IMR-90 (cell line): Measurements from ENCODE around the gene MRAP. TPM values are rescaled to one million over a fixed set of nuclear protein-coding genes. Genes with fewer than 3 reads are reported as not detected.

Source experiments
- ATAC-seq: fragments of 200-7000 bp; cut with Tn5 transposase; 2 replicates; pipeline ENCODE4 v1.9.1; 2020; ENCODE audit warnings: low read depth, mild to moderate bottlenecking, moderate library complexity
- BruUV-seq: library from RNA; stranded (reverse); fragments of 400-500 nt; replicated peaks from 2 replicates; lab custom pipeline; 2021; lab: Mats Ljungman, UMichigan
- CTCF ChIA-PET: fragments of 300-600 bp; formaldehyde crosslinking; extraction: SDS; loops from one replicate; lab custom pipeline; 2021; ENCODE audit warnings: antibody characterized with exemption; lab: Yijun Ruan, JAX
- POLR2A ChIA-PET: fragments of 300-600 bp; sonication (Branson Sonifier 250); formaldehyde crosslinking; loops from one replicate; lab custom pipeline; 2022; ENCODE audit warnings: antibody characterized with exemption; ENCODE audit not compliant: unreplicated experiment; lab: Charles Lee
- DNase-seq: peaks from one replicate; pipeline ENCODE4 v3.0.0; 2013
- H2AFZ ChIP-seq: replicated peaks from 2 replicates; pipeline ENCODE3; 2013; ENCODE audit warnings: low read length, mild to moderate bottlenecking; ENCODE audit not compliant: poor library complexity
- H2AK5ac ChIP-seq: 2 replicates; pipeline ENCODE4 v1.6.1; 2013; ENCODE audit warnings: low read depth, low read length, inconsistent platforms
- H2AK9ac ChIP-seq: replicated peaks from 2 replicates; pipeline ENCODE3; 2013; ENCODE audit warnings: mild to moderate bottlenecking, low read depth, low read length, moderate library complexity; ENCODE audit not compliant: poor library complexity
- H2BK120ac ChIP-seq: 2 replicates; pipeline ENCODE4 v1.6.1; 2013; ENCODE audit warnings: low read depth, low read length, inconsistent platforms
- H2BK15ac ChIP-seq: 3 replicates; pipeline ENCODE4 v1.6.1; 2013; ENCODE audit warnings: low read depth, low read length, inconsistent platforms
- H2BK20ac ChIP-seq: 2 replicates; pipeline ENCODE4 v1.6.1; 2013; ENCODE audit warnings: low read depth, mild to moderate bottlenecking, inconsistent platforms, low read length, moderate library complexity
- H2BK5ac ChIP-seq: 2 replicates; pipeline ENCODE4 v1.6.1; 2013; ENCODE audit warnings: mild to moderate bottlenecking, low read depth, low read length, inconsistent platforms; ENCODE audit not compliant: poor library complexity, severe bottlenecking
- H3K14ac ChIP-seq: replicated peaks from 2 replicates; pipeline ENCODE4 v1.6.1; 2013; ENCODE audit warnings: low read depth, low read length, inconsistent platforms
- H3K18ac ChIP-seq: 2 replicates; pipeline ENCODE4 v1.6.1; 2013; ENCODE audit warnings: low read depth, low read length, control low read depth
- H3K23ac ChIP-seq: 2 replicates; pipeline ENCODE4 v1.6.1; 2013; ENCODE audit warnings: low read depth, low read length, inconsistent platforms
- H3K27ac ChIP-seq: 2 replicates; pipeline ENCODE4 v1.5.1; 2013; ENCODE audit warnings: mild to moderate bottlenecking, control low read depth, low read length; ENCODE audit not compliant: insufficient read depth
- H3K27me3 ChIP-seq: 2 replicates; pipeline ENCODE4 v1.6.1; 2013; ENCODE audit warnings: low read length; ENCODE audit not compliant: control insufficient read depth, insufficient read depth
- H3K36me3 ChIP-seq: 2 replicates; pipeline ENCODE4 v1.6.1; 2013; ENCODE audit warnings: low read length, mixed read lengths; ENCODE audit not compliant: control insufficient read depth, insufficient read depth
- H3K4ac ChIP-seq: 2 replicates; pipeline ENCODE4 v1.6.1; 2013; ENCODE audit warnings: low read depth, low read length, inconsistent platforms
- H3K4me1 ChIP-seq: 2 replicates; pipeline ENCODE4 v1.6.1; 2013; ENCODE audit warnings: low read length, mixed read lengths; ENCODE audit not compliant: control insufficient read depth, insufficient read depth
- H3K4me2 ChIP-seq: 2 replicates; pipeline ENCODE4 v1.6.1; 2013; ENCODE audit warnings: low read depth, mild to moderate bottlenecking, control low read depth, low read length, moderate library complexity
- H3K4me3 ChIP-seq: 2 replicates; pipeline ENCODE4 v1.5.1; 2013; ENCODE audit warnings: low read depth, mild to moderate bottlenecking, control low read depth, low read length, moderate library complexity; ENCODE audit not compliant: insufficient read depth
- H3K56ac ChIP-seq: 2 replicates; pipeline ENCODE4 v1.6.1; 2013; ENCODE audit warnings: low read length, inconsistent platforms; ENCODE audit not compliant: insufficient read depth; ENCODE audit errors: extremely low read depth
- H3K79me1 ChIP-seq, 2 experiments: 2 replicates each; pipeline ENCODE4 v1.6.1; 2013; ENCODE audit warnings: low read length in 2 of 2, inconsistent platforms in 1 of 2, low read depth in 1 of 2
- H3K9ac ChIP-seq: 2 replicates; pipeline ENCODE4 v1.6.1; 2013; ENCODE audit warnings: low read depth, low read length, control low read depth
- H3K9me1 ChIP-seq: 2 replicates; pipeline ENCODE4 v1.6.1; 2013; ENCODE audit warnings: low read length, inconsistent platforms; ENCODE audit not compliant: insufficient read depth
- H3K9me3 ChIP-seq: 2 replicates; pipeline ENCODE4 v1.6.1; 2013; ENCODE audit warnings: low read length; ENCODE audit not compliant: control insufficient read depth, insufficient read depth
- H4K20me1 ChIP-seq: 2 replicates; pipeline ENCODE4 v1.6.1; 2013; ENCODE audit warnings: low read length, inconsistent platforms; ENCODE audit not compliant: insufficient read depth
- H4K5ac ChIP-seq: 2 replicates; pipeline ENCODE4 v1.6.1; 2013; ENCODE audit warnings: mild to moderate bottlenecking, low read depth, low read length, control low read depth
- H4K8ac ChIP-seq, 2 experiments: 2 replicates each; pipeline ENCODE4 v1.6.1; 2013; ENCODE audit warnings: low read depth in 2 of 2, low read length in 2 of 2, control low read depth in 1 of 2, inconsistent platforms in 1 of 2
- H4K91ac ChIP-seq: 2 replicates; pipeline ENCODE4 v1.6.1; 2013; ENCODE audit warnings: low read depth, low read length, inconsistent platforms; ENCODE audit not compliant: insufficient read depth
- BHLHE40 ChIP-seq: fragments of 150-350 bp; IDR thresholded peaks from 2 replicates; pipeline ENCODE4 v1.6.1; 2016; ENCODE audit warnings: mild to moderate bottlenecking, low read depth, low read length
- CEBPB ChIP-seq: IDR thresholded peaks from 2 replicates; pipeline ENCODE4 v1.6.1; 2012; ENCODE audit warnings: low read depth, low read length, improper control_type of control experiment
- CHD1 ChIP-seq: IDR thresholded peaks from 2 replicates; pipeline ENCODE4 v1.6.1; 2012; ENCODE audit warnings: low read depth, low read length, improper control_type of control experiment
- FOS ChIP-seq: fragments of 150-350 bp; IDR thresholded peaks from 2 replicates; pipeline ENCODE4 v1.6.1; 2016; ENCODE audit warnings: low read depth, low read length
- MAFK ChIP-seq: IDR thresholded peaks from 2 replicates; pipeline ENCODE4 v1.6.1; 2012; ENCODE audit warnings: low read depth, low read length, improper control_type of control experiment
- MAZ ChIP-seq: IDR thresholded peaks from 2 replicates; pipeline ENCODE4 v1.6.1; 2012; ENCODE audit warnings: low read depth, mild to moderate bottlenecking, low read length, improper control_type of control experiment, moderate library complexity, borderline replicate concordance
- MXI1 ChIP-seq: IDR thresholded peaks from 2 replicates; pipeline ENCODE4 v1.6.1; 2012; ENCODE audit warnings: low read depth, mild to moderate bottlenecking, low read length, moderate library complexity, borderline replicate concordance
- NFE2L2 ChIP-seq: fragments of 150-350 bp; IDR thresholded peaks from 2 replicates; pipeline ENCODE4 v1.6.1; 2016; ENCODE audit warnings: low read depth, mild to moderate bottlenecking, low read length
- POLR2A ChIP-seq: IDR thresholded peaks from 2 replicates; pipeline ENCODE4 v1.6.1; 2012; ENCODE audit warnings: mild to moderate bottlenecking, low read depth, low read length
- RAD21 ChIP-seq: IDR thresholded peaks from 2 replicates; pipeline ENCODE4 v1.6.1; 2012; ENCODE audit warnings: low read length, improper control_type of control experiment
- RCOR1 ChIP-seq: IDR thresholded peaks from 2 replicates; pipeline ENCODE4 v1.6.1; 2012; ENCODE audit warnings: mild to moderate bottlenecking, low read length, improper control_type of control experiment; ENCODE audit not compliant: insufficient replicate concordance
- RFX5 ChIP-seq: IDR thresholded peaks from 2 replicates; pipeline ENCODE4 v1.8.0; 2012; ENCODE audit warnings: low read depth, mild to moderate bottlenecking, low read length, moderate library complexity
- WGBS, 2 experiments: methylation state at CpG; one replicate each; pipeline versions ENCODE4 v1.1.5 to v1.1.7; 2013; ENCODE audit warnings: missing lambda C conversion rate in 2 of 2; ENCODE audit not compliant: insufficient read length in 1 of 2; ENCODE audit errors: extremely low coverage in 2 of 2; 5-methylcytosine and 5-hydroxymethylcytosine counted together
- dilution Hi-C: fragments of 300-500 bp; cut with HindIII; formaldehyde crosslinking; loops from one replicate; pipeline ENCODE4 v1.14.3; 2018; ENCODE audit warnings: low sequenced_read_pairs; ENCODE audit not compliant: unreplicated experiment
- in situ Hi-C: fragments of 300-500 bp; cut with MboI; formaldehyde crosslinking; loops from 3 replicates; pipeline ENCODE4 v1.14.3; 2019; ENCODE audit warnings: low sequenced_read_pairs, inconsistent platforms, mixed read lengths
- intact Hi-C: fragments of 100-400 bp; cut with micrococcal nuclease; formaldehyde crosslinking; loops from 2 replicates; pipeline ENCODE4 v1.10.0; 2022
- polyA plus RNA-seq, 3 experiments: library from polyadenylated mRNA; depleted of rRNA; stranded (reverse); fragments of >200 nt; gene quantifications; 2 replicates each; pipeline ENCODE4 v1.2.3, GENCODE V29; 2012; ENCODE audit warnings: low replicate concordance in 1 of 3
- total RNA-seq: library from RNA; depleted of rRNA; stranded (reverse); fragments of >200 nt; gene quantifications from 2 replicates; pipeline ENCODE4 v1.2.3, GENCODE V29; 2012
- TF ChIP-seq, protein P1 (sequence below): conservative IDR thresholded peaks from 2 replicates; pipeline ENCODE4 v1.5.1; 2012; ENCODE audit warnings: mild to moderate bottlenecking, low read depth, low read length, improper control_type of control experiment
- TF ChIP-seq, protein P2 (sequence below): fragments of 150-350 bp; IDR thresholded peaks from 2 replicates; pipeline ENCODE4 v1.6.1; 2017; ENCODE audit warnings: mild to moderate bottlenecking, antibody characterized with exemption, low read length, low read depth
- TF ChIP-seq, protein P3 (sequence below): fragments of 150-350 bp; IDR thresholded peaks from 2 replicates; pipeline ENCODE4 v1.6.1; 2016; ENCODE audit warnings: low read depth, mild to moderate bottlenecking, low read length, moderate library complexity, borderline replicate concordance

The MRAP gene
- total and polyA plus RNA-seq, 2 of the 4 experiments (the other 2 are of a cell fraction): not detected

DNA sequence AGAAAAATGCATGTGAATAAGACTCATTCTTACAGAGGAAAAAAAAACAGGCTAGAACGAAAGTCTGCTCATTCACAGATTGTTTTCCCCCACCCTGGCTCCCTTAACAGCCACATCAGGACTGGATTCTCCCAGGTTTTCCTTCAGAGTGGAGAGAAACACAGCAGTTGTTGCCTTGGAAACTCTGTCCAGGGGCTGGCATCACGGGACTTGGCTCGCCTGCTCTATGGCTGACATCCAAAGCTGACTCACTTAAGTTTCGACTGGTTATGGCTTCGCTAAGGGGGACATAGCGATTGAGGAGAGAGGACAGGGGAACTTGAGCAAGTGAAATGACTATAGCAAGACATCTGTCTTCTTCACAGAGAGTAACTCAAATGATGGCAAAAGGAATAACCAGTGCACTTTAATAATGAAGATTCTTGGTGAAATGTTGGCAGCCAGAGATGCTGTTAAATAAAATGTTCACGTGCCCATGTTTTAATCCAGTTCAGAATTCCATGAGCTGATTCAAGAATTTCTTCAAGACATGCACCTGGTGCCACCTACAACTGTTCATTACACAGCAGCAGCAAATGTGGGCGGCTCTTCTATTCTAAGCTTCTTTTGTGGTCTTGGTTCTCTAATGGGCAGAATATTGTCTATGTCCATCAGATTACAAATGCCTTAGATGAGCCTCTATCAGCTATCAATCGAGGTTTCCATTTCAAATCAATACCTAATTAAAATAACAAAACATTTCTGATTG lies 41.6 kb upstream of the MRAP start:
- no peak overlapping the region for H2BK120ac ChIP-seq
- dilution Hi-C loops: no loop called here
- H3K23ac ChIP-seq: no peak overlapping the region
- no peaks in the 10 kb centered on the region for H3K27me3 ChIP-seq
- ATAC-seq (peak; percentile 53), DNase-seq (peak; percentile 91)
- no peak overlapping the region for H3K14ac ChIP-seq
- H3K79me1 ChIP-seq: no peaks in the 10 kb centered on the region
- peak overlapping the region; percentile 52 for H3K4me2 ChIP-seq
- H3K56ac ChIP-seq: no peak overlapping the region
- no peak overlapping the region for H2BK15ac ChIP-seq
- peak overlapping the region; percentile 0 for H2AFZ ChIP-seq
- H4K8ac ChIP-seq: no peak overlapping the region
- no peak overlapping the region for H3K4ac ChIP-seq
- no peak overlapping the region for H4K91ac ChIP-seq
- no peak overlapping the region for H3K9ac ChIP-seq
- no CpG with 5 or more reads among the region's 9 CpGs for WGBS, 2 experiments
- in situ Hi-C loops: no loop called here
- H3K18ac ChIP-seq: no peak overlapping the region
- no peaks in the 10 kb centered on the region for H3K9me3 ChIP-seq
- CTCF ChIA-PET: interaction anchor here (0.6 to 2.0 kb wide), 7 partner anchors 12 to 475 kb away, joined by 3 to 13 read pairs (median 7); partner anchors contain the start of gene HUNK
- no peak overlapping the region for H2AK9ac ChIP-seq
- H3K4me1 ChIP-seq: peaks cover 13% of the 10 kb centered on the region
- no peak overlapping the region for H2AK5ac ChIP-seq
- H2BK20ac ChIP-seq: no peak overlapping the region
- POLR2A ChIA-PET: no interaction called here
- intact Hi-C loops: loop anchor here (5.0 to 10.0 kb wide), 3 partner anchors 262 to 525 kb away; partner anchors contain the start of gene SCAF4
- H3K4me3 ChIP-seq: no peak overlapping the region
- no peak overlapping the region for H4K5ac ChIP-seq
- no TSS peak for BruUV-seq
- peaks cover 5% of the 10 kb centered on the region; the same call in 1 of the 2 replicates for H3K9me1 ChIP-seq
- H3K27ac ChIP-seq: no peak overlapping the region
- no peak overlapping the region for H2BK5ac ChIP-seq
- no peaks in the 10 kb centered on the region for H4K20me1 ChIP-seq
- no peaks in the 10 kb centered on the region for H3K36me3 ChIP-seq
- TF ChIP-seq NFE2L2 (no peak), CEBPB (no peak), BHLHE40 (peak; percentile 99), RFX5 (no peak), CHD1 (no peak), RCOR1 (no peak), FOS (peak; percentile 57; the same call in 1 of the 2 replicates), MXI1 (no peak), MAFK (no peak), MAZ (no peak), RAD21 (peak; percentile 26; the same call in 1 of the 2 replicates), POLR2A (no peak)
- TF ChIP-seq, protein P1, sequence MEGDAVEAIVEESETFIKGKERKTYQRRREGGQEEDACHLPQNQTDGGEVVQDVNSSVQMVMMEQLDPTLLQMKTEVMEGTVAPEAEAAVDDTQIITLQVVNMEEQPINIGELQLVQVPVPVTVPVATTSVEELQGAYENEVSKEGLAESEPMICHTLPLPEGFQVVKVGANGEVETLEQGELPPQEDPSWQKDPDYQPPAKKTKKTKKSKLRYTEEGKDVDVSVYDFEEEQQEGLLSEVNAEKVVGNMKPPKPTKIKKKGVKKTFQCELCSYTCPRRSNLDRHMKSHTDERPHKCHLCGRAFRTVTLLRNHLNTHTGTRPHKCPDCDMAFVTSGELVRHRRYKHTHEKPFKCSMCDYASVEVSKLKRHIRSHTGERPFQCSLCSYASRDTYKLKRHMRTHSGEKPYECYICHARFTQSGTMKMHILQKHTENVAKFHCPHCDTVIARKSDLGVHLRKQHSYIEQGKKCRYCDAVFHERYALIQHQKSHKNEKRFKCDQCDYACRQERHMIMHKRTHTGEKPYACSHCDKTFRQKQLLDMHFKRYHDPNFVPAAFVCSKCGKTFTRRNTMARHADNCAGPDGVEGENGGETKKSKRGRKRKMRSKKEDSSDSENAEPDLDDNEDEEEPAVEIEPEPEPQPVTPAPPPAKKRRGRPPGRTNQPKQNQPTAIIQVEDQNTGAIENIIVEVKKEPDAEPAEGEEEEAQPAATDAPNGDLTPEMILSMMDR: no peak
- TF ChIP-seq, protein P2, sequence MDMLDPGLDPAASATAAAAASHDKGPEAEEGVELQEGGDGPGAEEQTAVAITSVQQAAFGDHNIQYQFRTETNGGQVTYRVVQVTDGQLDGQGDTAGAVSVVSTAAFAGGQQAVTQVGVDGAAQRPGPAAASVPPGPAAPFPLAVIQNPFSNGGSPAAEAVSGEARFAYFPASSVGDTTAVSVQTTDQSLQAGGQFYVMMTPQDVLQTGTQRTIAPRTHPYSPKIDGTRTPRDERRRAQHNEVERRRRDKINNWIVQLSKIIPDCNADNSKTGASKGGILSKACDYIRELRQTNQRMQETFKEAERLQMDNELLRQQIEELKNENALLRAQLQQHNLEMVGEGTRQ: peak; percentile 81
- TF ChIP-seq, protein P3, sequence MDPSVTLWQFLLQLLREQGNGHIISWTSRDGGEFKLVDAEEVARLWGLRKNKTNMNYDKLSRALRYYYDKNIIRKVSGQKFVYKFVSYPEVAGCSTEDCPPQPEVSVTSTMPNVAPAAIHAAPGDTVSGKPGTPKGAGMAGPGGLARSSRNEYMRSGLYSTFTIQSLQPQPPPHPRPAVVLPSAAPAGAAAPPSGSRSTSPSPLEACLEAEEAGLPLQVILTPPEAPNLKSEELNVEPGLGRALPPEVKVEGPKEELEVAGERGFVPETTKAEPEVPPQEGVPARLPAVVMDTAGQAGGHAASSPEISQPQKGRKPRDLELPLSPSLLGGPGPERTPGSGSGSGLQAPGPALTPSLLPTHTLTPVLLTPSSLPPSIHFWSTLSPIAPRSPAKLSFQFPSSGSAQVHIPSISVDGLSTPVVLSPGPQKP: no peak
